SW480 (cell line): Measurements from ENCODE around the gene BLCAP.

Experiments used
- DNase-seq: peaks from one replicate; pipeline ENCODE4 v3.0.0-alpha.2; 2016; ENCODE audit warnings: low spot score

Gene BLCAP

GRCh38 chr20:37529214-37529967 is 1.7 kb upstream of the BLCAP start:
- no peak for DNase-seq

GRCh38 chr20:37528446-37529213 is 954 bp upstream of the BLCAP start:
- DNase-seq, result no peak

GRCh38 chr20:37526839-37527637 is 638 bp downstream of the BLCAP start:
- peak; percentile 54 for DNase-seq

GRCh38 chr20:37526238-37526838 is 1.3 kb downstream of the BLCAP start:
- no peak for DNase-seq

- DNase-seq, result no peak
These were observed 1.9 kb downstream of the BLCAP start for GRCh38 chr20:37525810-37526209.

- peak; percentile 76 for DNase-seq
These were observed 2.6 kb downstream of the BLCAP start for GRCh38 chr20:37524859-37525708.

- DNase-seq, result peak; percentile 63
These were observed 3.6 kb downstream of the BLCAP start for GRCh38 chr20:37523911-37524700.

GRCh38 chr20:37523012-37523391 is 4.7 kb downstream of the BLCAP start:
- DNase-seq, result no peak

GRCh38 chr20:37522260-37523011 is 5.2 kb downstream of the BLCAP start:
- DNase-seq, result peak; percentile 59

GRCh38 chr20:37521061-37521771 is 6.5 kb downstream of the BLCAP start, which contains the start of gene NNAT:
NNAT (plus strand) TSS chr20:37521250; CDS start chr20:37521332, 82 bp downstream.
- DNase-seq, result no peak

GRCh38 chr20:37520419-37520955 is 7.2 kb downstream of the BLCAP start:
- no peak for DNase-seq

- DNase-seq, result no peak
These were observed 7.9 kb downstream of the BLCAP start for GRCh38 chr20:37519508-37520418.

- DNase-seq, result no peak
These were observed 8.8 kb downstream of the BLCAP start for GRCh38 chr20:37518606-37519507.

- no peak for DNase-seq
These were observed 9.6 kb downstream of the BLCAP start for GRCh38 chr20:37518059-37518458.

GRCh38 chr20:37516811-37517750 is 10.6 kb downstream of the BLCAP start:
- no peak for DNase-seq
